Activated naive CD8-positive, alpha-beta T cell (primary cell): ENCODE measurements around the gene IL24.

Experiments
- H3K27ac Mint-ChIP-seq: one replicate; pipeline ENCODE4 v1.8.0; 2021; ENCODE audit warnings: mixed read lengths
- H3K27me3 Mint-ChIP-seq: one replicate; pipeline ENCODE4 v1.8.0; 2021; ENCODE audit warnings: mixed read lengths
- H3K36me3 Mint-ChIP-seq: one replicate; pipeline ENCODE4 v1.8.0; 2021; ENCODE audit warnings: mixed read lengths
- H3K4me1 Mint-ChIP-seq: one replicate; pipeline ENCODE4 v1.8.0; 2021; ENCODE audit warnings: low read depth, mixed read lengths
- H3K4me3 Mint-ChIP-seq: one replicate; pipeline ENCODE4 v1.8.0; 2021; ENCODE audit warnings: mild to moderate bottlenecking, mixed read lengths
- H3K9me3 Mint-ChIP-seq: one replicate; pipeline ENCODE4 v1.8.0; 2021; ENCODE audit warnings: low read depth, mixed read lengths

The IL24 gene

DNA sequence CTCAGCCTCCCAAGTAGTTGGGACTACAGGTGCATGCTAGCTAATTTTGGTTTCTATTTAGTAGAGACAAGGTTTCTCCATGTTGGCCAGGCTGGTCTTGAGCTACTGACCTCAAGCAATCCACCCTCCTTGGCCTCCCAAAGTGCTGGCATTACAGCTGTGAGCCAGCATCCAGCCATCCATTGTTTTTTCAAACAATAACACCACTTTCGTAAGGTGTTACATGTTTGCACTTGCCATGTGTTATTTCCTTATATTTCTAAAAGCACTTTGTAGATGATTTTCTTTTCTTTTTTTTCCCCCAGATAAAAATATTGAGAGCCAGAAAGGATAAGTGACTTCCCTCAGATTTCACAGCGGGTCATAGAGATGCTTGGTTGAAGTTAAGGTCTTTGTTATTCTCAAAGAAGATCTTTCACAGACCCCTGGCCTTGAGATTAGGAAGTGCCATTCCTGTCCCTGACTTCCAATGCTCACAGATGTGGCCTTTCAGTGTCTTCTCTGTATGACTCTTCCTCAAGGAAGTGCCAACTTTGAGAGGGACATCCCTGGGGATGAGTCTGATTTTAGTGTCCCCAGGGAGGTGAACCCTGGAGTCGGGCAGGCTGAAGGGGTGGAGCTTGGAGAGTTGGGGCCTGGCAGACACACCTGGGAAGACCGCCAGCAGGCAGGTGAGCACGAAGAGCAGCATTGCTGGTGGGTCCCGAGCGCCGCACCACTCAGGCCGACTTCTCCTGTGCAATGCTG, 42.8 kb downstream of the IL24 start:
- Mint-ChIP-seq H3K27ac (no peak overlapping the region), H3K9me3 (no peaks in the 10 kb centered on the region), H3K4me3 (no peak overlapping the region), H3K36me3 (no peaks in the 10 kb centered on the region), H3K4me1 (no peaks in the 10 kb centered on the region), H3K27me3 (peaks cover 2% of the 10 kb centered on the region)

DNA sequence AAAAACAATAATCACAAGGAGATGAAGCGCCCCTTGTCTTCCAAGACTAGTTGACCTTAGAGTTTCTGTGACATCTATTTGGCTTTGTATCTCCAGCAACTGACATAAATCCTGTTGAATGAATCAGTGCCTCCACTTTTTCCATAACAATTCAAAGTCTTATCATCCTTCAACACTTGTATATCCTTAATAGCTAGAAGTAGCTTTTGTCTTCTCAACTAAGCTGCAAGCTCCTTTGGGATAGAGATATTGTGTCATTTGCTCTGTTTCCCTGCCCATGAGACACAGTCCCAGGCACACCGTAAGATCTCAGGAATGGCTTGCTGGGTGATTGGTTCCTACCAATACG, 43.3 kb downstream of the IL24 start:
- Mint-ChIP-seq H3K27me3 (peaks cover 2% of the 10 kb centered on the region), H3K4me1 (no peaks in the 10 kb centered on the region), H3K4me3 (no peak overlapping the region), H3K36me3 (no peaks in the 10 kb centered on the region), H3K27ac (no peak overlapping the region), H3K9me3 (no peaks in the 10 kb centered on the region)

DNA sequence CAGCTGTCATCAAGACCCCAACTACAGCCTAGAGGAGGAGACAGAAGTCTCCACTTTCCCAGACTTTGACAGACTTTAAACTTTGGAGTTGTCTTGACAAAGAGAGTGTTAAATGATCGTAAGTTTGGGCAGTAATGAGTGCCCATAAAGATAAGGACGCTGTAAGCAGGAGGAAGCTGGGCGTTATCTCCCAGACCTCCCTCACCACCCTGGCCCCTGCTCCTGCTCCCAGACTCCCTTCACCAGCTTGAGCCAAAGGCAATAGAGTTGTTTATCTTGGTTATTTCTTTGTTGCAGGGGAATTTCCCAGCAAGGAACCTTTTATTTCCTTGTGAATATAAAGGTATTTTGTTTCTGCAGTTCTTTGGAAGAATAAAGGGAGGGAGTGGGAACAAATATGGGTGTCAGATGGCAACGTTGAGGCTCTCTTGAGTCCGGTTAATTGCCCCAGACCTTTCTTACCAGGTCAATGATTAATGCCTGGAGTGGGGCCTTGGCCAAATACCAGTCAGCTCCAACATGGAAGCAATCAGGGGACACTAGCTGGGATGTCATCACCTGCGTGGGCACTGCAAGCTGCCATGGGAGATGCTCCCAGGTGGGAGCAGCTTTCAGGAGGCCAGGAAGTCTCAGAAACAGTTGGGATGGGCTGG, 44.6 kb downstream of the IL24 start:
- Mint-ChIP-seq H3K27ac (no peak overlapping the region), H3K4me3 (no peak overlapping the region), H3K36me3 (no peaks in the 10 kb centered on the region), H3K4me1 (no peaks in the 10 kb centered on the region), H3K9me3 (no peaks in the 10 kb centered on the region), H3K27me3 (peaks cover 2% of the 10 kb centered on the region)

DNA sequence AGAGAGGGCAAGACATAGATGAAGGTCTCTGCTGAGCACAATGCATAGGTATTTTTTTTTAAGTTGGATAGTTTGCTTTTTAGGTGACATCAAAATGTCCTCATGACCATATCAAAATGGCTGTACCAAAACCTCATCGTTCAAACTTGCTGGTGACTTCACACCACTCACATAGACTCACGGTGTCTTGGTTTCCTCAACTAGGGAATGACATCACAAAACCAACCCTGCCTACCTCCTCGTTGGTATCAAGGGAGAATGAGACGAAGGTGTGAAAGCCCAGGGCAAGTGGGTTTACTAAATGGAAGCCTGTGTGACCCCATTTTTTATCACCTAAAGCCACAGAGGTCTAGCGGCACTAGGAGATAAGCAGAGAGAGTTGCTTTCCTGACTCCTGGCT, 47.5 kb downstream of the IL24 start:
- H3K4me1 Mint-ChIP-seq, result no peaks in the 10 kb centered on the region
- H3K27ac Mint-ChIP-seq, result no peak overlapping the region
- H3K9me3 Mint-ChIP-seq, result no peaks in the 10 kb centered on the region
- H3K36me3 Mint-ChIP-seq, result no peaks in the 10 kb centered on the region
- H3K4me3 Mint-ChIP-seq, result no peak overlapping the region
- peaks cover 2% of the 10 kb centered on the region for H3K27me3 Mint-ChIP-seq

DNA sequence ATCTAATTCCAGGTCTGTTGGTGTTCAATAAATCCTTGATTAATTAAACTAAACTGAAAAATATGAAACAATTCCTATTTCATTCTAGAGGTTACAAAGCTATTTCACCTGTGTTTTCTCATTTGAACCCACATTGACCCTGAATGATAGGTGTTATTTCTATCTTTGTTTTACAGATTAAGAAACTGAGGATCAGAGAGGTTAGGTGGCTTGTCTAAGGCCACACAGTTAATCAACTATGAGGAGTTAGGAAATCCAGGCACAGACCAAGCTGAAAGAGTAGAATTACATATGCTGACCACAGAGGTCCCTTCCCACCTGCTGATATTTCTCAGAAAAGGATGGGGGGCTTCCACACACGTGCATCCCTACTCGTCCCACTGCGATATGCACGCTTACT, 48.5 kb downstream of the IL24 start:
- H3K4me1 Mint-ChIP-seq, result no peaks in the 10 kb centered on the region
- no peak overlapping the region for H3K4me3 Mint-ChIP-seq
- no peaks in the 10 kb centered on the region for H3K9me3 Mint-ChIP-seq
- peaks cover 2% of the 10 kb centered on the region for H3K27me3 Mint-ChIP-seq
- no peak overlapping the region for H3K27ac Mint-ChIP-seq
- H3K36me3 Mint-ChIP-seq, result peaks cover 5% of the 10 kb centered on the region

DNA sequence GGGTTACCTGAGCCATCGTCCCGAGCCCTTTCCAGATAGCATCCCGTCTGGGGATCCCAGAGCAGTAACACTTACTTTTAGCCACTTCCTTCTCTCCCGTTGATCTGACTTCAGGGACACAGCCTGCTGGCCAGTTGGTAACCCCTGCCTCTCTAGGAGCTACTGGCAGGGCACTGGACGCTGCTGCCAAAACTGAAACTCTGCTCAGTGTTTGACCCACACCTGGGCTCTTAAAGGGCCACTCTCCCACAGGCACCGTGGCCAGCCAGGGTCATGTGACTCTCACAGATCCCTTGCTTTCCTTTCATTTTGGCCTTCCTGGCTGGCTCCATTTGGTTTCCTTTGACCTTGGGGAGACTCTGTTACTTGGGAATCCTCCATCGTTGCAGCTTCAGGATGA, 49.0 kb downstream of the IL24 start, which contains the start of gene PIGR:
Gene PIGR (minus strand): TSS at position 206 of the 400 bp plus-strand sequence. CDS start 5,935 bp downstream, outside the sequence.
- Mint-ChIP-seq H3K4me1 (no peaks in the 10 kb centered on the region), H3K9me3 (no peaks in the 10 kb centered on the region), H3K36me3 (peaks cover 5% of the 10 kb centered on the region), H3K27ac (no peak within 1 kb of the TSS), H3K4me3 (no peak within 1 kb of the TSS), H3K27me3 (peaks cover 2% of the 10 kb centered on the region)

DNA sequence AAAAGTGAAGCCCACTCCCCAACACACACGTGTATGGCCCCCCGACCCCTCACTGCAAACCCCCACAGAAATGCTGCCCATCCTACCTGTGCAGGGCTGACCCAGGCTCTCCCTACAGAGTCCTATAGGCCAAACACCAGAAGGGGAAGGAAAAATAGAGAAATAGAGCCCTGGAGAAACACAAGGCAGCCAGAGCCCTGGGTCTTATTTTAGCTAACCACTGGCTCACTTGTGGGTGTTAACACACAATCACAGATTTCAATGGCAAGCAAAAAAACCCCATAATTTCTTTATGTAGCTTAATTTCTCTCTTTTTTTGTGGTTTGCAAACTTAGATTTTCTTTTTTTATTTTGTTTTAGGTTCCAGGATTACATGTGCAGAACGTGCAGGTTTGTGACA, 50.0 kb downstream of the IL24 start:
- Mint-ChIP-seq H3K27ac (no peak overlapping the region), H3K9me3 (no peaks in the 10 kb centered on the region), H3K4me1 (no peaks in the 10 kb centered on the region), H3K4me3 (no peak overlapping the region), H3K36me3 (peaks cover 5% of the 10 kb centered on the region), H3K27me3 (peaks cover 2% of the 10 kb centered on the region)

DNA sequence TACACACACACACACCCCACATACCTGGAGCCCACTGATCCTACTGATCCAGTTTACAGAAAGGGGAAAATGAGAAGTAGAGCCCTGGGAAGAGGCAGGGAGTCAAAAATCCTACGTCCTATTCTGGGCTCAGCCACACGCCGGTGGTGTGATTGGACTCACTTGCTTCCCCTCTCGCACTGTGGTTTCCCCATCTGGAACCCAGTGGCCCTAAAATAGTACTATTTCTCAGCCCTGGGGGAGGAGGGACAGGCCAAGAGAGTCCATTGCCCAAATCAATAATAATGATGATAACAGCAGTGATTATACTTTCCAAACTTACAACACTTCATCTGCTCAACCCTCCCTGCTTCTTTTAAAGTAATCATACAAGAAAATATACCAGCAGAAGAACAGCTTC, 52.0 kb downstream of the IL24 start:
- no peak overlapping the region for H3K27ac Mint-ChIP-seq
- H3K9me3 Mint-ChIP-seq, result no peaks in the 10 kb centered on the region
- H3K4me3 Mint-ChIP-seq, result no peak overlapping the region
- H3K27me3 Mint-ChIP-seq, result peaks cover 2% of the 10 kb centered on the region
- H3K4me1 Mint-ChIP-seq, result no peaks in the 10 kb centered on the region
- H3K36me3 Mint-ChIP-seq, result peaks cover 5% of the 10 kb centered on the region

DNA sequence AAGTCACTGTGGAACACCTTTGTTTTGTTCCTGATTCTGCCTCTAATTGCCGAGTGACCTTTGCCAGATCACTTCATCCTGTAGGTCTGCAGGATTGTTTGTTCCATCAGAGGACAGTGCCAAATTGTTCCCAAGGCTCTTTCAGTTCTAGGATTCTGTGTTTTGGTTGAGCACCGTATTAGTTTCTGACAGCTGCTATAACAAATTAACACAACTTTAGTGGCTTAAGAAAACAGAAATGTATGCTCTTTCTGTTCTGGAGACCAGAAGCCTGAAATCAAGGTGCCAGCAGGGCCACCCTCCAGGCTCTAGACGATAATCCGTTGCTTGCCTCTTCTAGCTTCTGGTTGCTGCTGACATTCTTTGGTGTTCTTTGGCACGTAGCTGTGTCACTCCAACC, 52.4 kb downstream of the IL24 start:
- Mint-ChIP-seq H3K9me3 (no peaks in the 10 kb centered on the region), H3K27me3 (peaks cover under 1% of the 10 kb centered on the region), H3K4me3 (no peak overlapping the region), H3K4me1 (no peaks in the 10 kb centered on the region), H3K27ac (no peak overlapping the region), H3K36me3 (peaks cover 5% of the 10 kb centered on the region)

DNA sequence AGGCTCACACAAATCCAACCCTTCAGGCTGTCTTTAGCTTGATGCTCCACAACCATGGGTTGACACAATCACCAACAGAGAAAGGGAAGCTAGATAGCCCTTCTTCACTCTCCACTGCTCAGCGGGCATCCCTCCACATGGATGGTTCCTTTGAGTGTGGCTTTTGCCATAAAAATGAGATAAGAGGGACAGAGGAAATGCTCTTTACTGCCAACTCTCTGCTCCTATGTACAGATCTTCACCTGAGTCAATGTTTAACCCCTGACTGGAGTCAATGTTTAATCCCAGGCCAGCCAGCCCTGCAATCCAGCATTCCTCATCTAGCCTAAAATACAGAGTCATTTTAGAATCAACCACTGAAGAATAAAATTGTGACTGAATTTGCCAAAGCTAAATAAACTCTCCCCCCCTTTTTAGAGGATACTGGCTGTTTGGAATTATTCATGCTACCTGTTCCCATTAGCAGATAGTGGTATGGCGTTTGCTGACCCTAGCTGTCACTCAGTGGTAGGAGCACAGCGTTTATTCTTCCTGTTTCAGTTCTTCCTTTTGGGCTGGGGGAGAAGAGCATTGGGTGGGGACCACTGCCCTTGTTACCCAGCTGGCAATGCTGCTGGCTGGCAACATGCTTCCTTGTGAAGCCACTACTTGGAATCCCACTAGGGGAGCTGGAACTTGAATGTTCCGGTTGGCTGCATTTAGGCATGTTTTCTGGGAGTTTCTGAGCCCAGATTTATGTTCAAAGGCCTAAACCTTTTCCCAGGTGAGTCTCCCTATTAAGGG, 54.3 kb downstream of the IL24 start:
- Mint-ChIP-seq H3K27ac (no peak overlapping the region), H3K4me3 (no peak overlapping the region), H3K36me3 (peaks cover 5% of the 10 kb centered on the region), H3K27me3 (no peaks in the 10 kb centered on the region), H3K4me1 (no peaks in the 10 kb centered on the region), H3K9me3 (no peaks in the 10 kb centered on the region)

DNA sequence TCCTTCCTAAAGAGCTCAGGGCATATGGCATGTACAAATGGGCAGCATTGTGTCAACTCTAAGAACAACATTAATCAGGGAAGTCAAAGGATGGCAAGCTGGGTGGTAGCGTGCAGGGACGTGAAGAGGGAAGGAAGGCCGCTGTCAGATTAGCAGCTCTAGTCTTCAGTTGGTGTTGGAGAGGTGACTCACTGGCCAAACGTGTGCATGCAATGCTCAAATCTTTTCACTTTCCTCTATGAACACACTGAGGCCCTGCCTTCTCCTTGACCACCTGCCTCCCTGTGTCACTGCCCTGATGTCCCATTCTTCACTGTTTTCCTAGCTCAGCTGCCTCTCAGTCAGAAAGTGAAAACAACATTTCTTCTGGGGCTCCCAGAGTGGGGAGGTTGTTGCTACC, 54.9 kb downstream of the IL24 start:
- peaks cover 5% of the 10 kb centered on the region for H3K36me3 Mint-ChIP-seq
- H3K27ac Mint-ChIP-seq, result no peak overlapping the region
- no peak overlapping the region for H3K4me3 Mint-ChIP-seq
- H3K9me3 Mint-ChIP-seq, result no peaks in the 10 kb centered on the region
- H3K27me3 Mint-ChIP-seq, result no peaks in the 10 kb centered on the region
- H3K4me1 Mint-ChIP-seq, result no peaks in the 10 kb centered on the region

DNA sequence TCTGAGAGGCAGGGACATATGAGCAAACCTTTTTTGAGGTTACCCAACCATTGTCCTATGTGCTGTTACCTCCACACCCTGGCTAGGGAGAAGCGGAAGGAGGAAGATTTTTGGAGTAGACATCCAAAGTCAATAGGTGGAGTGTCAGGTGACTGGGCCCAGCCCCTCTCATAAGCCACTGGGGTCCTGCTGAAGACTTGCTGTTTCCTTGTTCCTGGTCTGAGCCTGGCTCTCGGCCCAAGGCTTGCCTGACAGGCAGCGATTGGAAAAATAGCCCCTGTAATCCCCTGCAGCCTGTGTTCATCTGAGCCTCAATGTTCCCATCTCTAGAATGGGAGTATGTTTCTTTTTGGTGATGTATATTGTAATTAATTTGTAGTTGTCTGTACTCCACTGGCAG, 55.9 kb downstream of the IL24 start:
- no peak overlapping the region for H3K27ac Mint-ChIP-seq
- H3K36me3 Mint-ChIP-seq, result peaks cover 5% of the 10 kb centered on the region
- H3K9me3 Mint-ChIP-seq, result no peaks in the 10 kb centered on the region
- no peaks in the 10 kb centered on the region for H3K4me1 Mint-ChIP-seq
- no peaks in the 10 kb centered on the region for H3K27me3 Mint-ChIP-seq
- H3K4me3 Mint-ChIP-seq, result no peak overlapping the region

DNA sequence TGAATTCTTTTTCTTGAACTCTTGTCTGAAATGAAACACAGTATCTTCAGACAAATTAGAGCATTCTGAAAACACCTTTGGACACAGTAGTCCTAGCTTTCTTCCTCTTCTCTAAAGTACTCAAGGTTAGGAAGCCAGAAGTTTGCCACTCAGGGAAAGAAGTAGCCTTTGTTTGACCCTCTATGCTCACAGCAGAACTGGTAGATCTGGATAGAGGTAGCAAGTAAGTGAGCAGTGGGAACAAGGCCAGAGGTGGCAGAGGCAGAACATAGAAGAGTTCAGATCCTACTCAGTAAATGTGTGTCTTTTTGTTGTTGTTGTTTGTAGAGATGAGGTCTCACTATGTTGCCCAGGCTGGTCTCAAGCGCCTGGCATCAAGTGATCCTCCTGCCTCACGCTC, 56.4 kb downstream of the IL24 start:
- no peaks in the 10 kb centered on the region for H3K4me1 Mint-ChIP-seq
- H3K27me3 Mint-ChIP-seq, result no peaks in the 10 kb centered on the region
- H3K27ac Mint-ChIP-seq, result no peak overlapping the region
- H3K36me3 Mint-ChIP-seq, result peaks cover 5% of the 10 kb centered on the region
- H3K4me3 Mint-ChIP-seq, result no peak overlapping the region
- no peaks in the 10 kb centered on the region for H3K9me3 Mint-ChIP-seq
